ENCODE data around the gene ZNF280B. TPM values are rescaled to one million over a fixed set of nuclear protein-coding genes. Genes with fewer than 3 reads are reported as not detected.

ZNF280B gene
- total and polyA plus RNA-seq, 2 experiments from 2014 or later: 1.5 to 2.6 TPM

DNA sequence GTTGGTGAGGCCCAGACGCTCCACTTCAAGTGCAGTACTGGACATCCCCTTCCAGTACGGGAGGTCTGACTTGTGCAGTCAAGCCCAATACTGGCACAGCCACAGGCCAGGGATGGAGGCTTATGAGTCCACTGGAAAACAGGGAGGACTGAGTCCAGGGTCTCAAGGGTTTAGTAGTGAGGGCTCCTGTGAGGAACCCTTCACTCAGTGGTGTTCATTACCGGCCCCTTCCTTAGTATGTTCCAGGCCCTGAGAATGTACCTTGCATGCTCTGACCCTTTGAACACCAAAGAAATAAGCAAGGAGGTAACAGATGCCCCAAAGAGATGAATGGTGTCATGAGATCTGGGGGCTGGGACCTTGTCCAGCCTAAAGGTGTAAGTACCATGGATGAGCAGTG is 38.7 kb upstream of the ZNF280B start:
- no peaks in the 10 kb centered on the region for H4K20me1 ChIP-seq (ENCODE audit: insufficient read depth, poor library complexity, severe bottlenecking)
- no peaks in the 10 kb centered on the region for H3K4me1 ChIP-seq (ENCODE audit: insufficient read depth)
- no peak overlapping the region for H3K4me3 ChIP-seq
- WGBS (ENCODE audit: low lambda C conversion rate, missing lambda C conversion rate): 74% methylated on average over 3 of the region's 3 CpGs
- no peak overlapping the region for H2AFZ ChIP-seq
- no peaks in the 10 kb centered on the region for H3K9me3 ChIP-seq (ENCODE audit: low read depth)
- peaks cover 15% of the 10 kb centered on the region for H3K27me3 ChIP-seq
- no peak overlapping the region for H3K27ac ChIP-seq
- H3K79me2 ChIP-seq: no peaks in the 10 kb centered on the region
- H3K4me2 ChIP-seq: no peak overlapping the region
- TF ChIP-seq, protein P1, sequence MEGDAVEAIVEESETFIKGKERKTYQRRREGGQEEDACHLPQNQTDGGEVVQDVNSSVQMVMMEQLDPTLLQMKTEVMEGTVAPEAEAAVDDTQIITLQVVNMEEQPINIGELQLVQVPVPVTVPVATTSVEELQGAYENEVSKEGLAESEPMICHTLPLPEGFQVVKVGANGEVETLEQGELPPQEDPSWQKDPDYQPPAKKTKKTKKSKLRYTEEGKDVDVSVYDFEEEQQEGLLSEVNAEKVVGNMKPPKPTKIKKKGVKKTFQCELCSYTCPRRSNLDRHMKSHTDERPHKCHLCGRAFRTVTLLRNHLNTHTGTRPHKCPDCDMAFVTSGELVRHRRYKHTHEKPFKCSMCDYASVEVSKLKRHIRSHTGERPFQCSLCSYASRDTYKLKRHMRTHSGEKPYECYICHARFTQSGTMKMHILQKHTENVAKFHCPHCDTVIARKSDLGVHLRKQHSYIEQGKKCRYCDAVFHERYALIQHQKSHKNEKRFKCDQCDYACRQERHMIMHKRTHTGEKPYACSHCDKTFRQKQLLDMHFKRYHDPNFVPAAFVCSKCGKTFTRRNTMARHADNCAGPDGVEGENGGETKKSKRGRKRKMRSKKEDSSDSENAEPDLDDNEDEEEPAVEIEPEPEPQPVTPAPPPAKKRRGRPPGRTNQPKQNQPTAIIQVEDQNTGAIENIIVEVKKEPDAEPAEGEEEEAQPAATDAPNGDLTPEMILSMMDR (IDR thresholded peaks at IDR 0.05; ENCODE audit: poor library complexity): no peak
- TF ChIP-seq EZH2phosphoT487 (IDR thresholded peaks at IDR 0.05; ENCODE audit: low read depth, severe bottlenecking, unreplicated experiment): no peak
- TF ChIP-seq EZH2 (IDR thresholded peaks at IDR 0.05; ENCODE audit: borderline replicate concordance): no peak
- H3K9me2 ChIP-seq (replicated peaks; ENCODE audit: insufficient read depth): no peaks in the 10 kb centered on the region
- DNase-seq (ENCODE audit: low spot score): no peak
- no peaks in the 10 kb centered on the region for H3K36me3 ChIP-seq (replicated peaks; ENCODE audit: insufficient read depth, low read depth)

DNA sequence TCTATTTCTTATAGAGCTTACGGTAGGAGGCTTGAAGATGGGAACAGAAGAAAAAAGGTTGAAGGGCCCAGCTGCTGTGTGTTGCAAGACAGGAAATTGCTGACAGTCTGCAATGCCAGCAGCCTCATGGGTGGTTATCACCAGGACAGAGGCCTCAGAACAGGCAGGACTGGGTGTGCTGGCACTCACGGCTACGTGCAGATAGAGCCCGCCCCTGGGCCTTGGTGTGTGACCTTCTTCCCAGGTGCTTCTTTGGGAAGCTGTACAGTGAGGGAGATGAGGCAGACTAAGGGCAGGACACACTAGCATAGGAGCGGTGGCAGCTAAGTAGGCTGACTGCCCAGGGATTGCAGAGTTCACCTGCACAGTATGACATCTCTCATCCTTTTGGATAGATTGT is 37.9 kb upstream of the ZNF280B start:
- Histone ChIP-seq H3K36me3 (replicated peaks; ENCODE audit: insufficient read depth, low read depth) (no peaks in the 10 kb centered on the region), H2AFZ (no peak overlapping the region), H3K4me1 (ENCODE audit: insufficient read depth) (no peaks in the 10 kb centered on the region), H3K4me3 (no peak overlapping the region), H3K27ac (no peak overlapping the region), H3K9me3 (ENCODE audit: low read depth) (no peaks in the 10 kb centered on the region), H3K79me2 (no peaks in the 10 kb centered on the region), H3K9me2 (replicated peaks; ENCODE audit: insufficient read depth) (no peaks in the 10 kb centered on the region), H3K27me3 (peaks cover 15% of the 10 kb centered on the region), H3K4me2 (no peak overlapping the region), H4K20me1 (ENCODE audit: insufficient read depth, poor library complexity, severe bottlenecking) (no peaks in the 10 kb centered on the region)
- WGBS (ENCODE audit: low lambda C conversion rate, missing lambda C conversion rate): 58% methylated on average over 5 of the region's 5 CpGs
- DNase-seq (ENCODE audit: low spot score): no peak
- no peak for TF ChIP-seq EZH2phosphoT487 (IDR thresholded peaks at IDR 0.05; ENCODE audit: low read depth, severe bottlenecking, unreplicated experiment)
- TF ChIP-seq, protein P1 (IDR thresholded peaks at IDR 0.05; ENCODE audit: poor library complexity): no peak
- no peak for TF ChIP-seq EZH2 (IDR thresholded peaks at IDR 0.05; ENCODE audit: borderline replicate concordance)

DNA sequence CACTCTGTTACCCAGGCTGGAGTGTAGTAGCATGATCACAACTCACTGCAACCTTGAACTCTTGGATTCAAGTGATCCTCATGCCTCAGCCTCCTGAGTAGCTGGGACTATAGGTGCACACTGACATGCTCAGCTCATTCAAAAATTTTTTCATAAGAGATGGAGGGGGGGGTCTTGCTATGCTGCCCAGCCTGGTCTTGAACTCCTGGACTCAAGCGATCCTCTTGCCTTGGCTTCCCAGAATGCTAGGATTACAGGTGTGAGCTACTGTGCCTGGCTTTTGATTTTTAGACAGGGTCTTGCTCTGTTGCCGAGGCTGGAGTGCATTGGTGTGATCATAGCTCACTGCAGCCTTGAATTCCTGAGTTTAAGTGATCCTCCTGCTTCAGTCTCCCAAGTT is 36.5 kb upstream of the ZNF280B start:
- no peaks in the 10 kb centered on the region for H4K20me1 ChIP-seq (ENCODE audit: insufficient read depth, poor library complexity, severe bottlenecking)
- H3K79me2 ChIP-seq: no peaks in the 10 kb centered on the region
- H3K27me3 ChIP-seq: peaks cover 10% of the 10 kb centered on the region
- H2AFZ ChIP-seq: no peak overlapping the region
- no peaks in the 10 kb centered on the region for H3K36me3 ChIP-seq (replicated peaks; ENCODE audit: insufficient read depth, low read depth)
- WGBS (ENCODE audit: low lambda C conversion rate, missing lambda C conversion rate): 97% methylated on average over 2 of the region's 2 CpGs
- H3K27ac ChIP-seq: no peak overlapping the region
- H3K4me1 ChIP-seq (ENCODE audit: insufficient read depth): no peaks in the 10 kb centered on the region
- no peak overlapping the region for H3K4me3 ChIP-seq
- no peak for DNase-seq (ENCODE audit: low spot score)
- H3K9me2 ChIP-seq (replicated peaks; ENCODE audit: insufficient read depth): no peaks in the 10 kb centered on the region
- TF ChIP-seq EZH2phosphoT487 (IDR thresholded peaks at IDR 0.05; ENCODE audit: low read depth, severe bottlenecking, unreplicated experiment) (no peak), EZH2 (IDR thresholded peaks at IDR 0.05; ENCODE audit: borderline replicate concordance) (no peak)
- TF ChIP-seq, protein P1 (IDR thresholded peaks at IDR 0.05; ENCODE audit: poor library complexity): no peak
- H3K9me3 ChIP-seq (ENCODE audit: low read depth): no peaks in the 10 kb centered on the region
- no peak overlapping the region for H3K4me2 ChIP-seq

Data from hepatocyte (in vitro differentiated cells).